ENCODE measurements around the gene HSPE1.
"Not testable (repeated sequence)": the region's sequence is repeated elsewhere in the genome, so short reads cannot be mapped to it uniquely, and the experiment has no call there.

HSPE1 gene

DNA sequence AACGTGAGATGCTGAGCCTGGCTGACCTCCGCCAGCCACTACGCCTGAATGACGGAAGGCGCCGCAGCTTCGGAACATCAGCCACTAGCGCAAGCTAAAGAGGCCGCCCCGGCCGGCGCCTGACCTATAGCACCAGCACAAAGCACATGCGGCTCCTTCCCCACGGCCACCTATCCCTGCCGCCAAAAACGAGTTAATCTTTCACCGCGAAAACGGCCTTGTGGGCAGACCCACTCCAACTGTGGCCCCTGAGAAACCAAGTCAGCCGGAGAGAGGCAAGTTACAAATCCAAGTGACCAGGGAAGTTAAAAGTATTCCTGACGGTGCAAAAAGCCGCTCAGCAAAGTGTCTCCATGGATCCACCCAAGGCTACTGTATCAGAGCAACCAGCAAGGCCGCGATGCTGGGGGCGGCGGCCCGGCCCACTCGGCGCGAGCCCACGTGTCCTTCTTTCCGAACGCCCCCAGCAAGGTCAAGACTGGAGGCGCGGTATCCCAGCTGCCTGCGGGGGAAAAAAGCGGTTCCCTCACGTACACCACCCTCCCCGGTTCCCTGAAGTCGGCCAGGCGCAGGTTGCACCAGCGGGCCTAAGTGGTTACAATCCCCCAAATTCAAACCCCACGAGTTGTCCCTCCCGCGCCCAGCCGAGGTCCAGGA, 1.1 kb upstream of the HSPE1 start:
- DNase-seq, result peak; percentile 55

DNA sequence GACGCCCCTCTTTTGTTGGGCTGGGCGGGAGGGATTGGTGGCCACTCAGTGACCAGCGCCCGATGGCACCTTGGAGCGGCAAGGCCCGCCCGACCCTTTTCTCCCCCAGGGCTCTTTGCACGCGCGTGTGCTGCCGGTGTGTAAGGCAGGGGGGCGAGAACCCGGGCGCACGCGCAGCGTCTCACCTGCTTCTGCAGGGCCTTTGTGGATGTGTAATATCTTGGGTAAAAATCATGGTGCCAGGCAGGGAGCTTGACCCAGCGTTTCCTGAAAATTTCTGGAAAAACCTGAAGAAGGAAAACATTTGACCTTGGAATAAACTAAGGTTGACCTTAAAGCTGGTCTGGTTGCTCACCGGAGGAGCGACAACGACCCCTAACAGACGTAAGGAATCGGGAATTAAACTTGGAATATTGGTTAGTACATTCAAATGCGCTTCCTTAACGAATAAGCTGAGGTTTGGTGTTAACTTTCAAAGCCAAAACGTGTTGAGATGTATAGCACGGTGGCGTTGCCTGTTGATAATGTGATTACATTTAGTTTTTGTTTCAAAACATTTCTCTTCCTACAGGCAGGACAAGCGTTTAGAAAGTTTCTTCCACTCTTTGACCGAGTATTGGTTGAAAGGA, 438 bp downstream of the HSPE1 start:
- DNase-seq, result peak; percentile 58

DNA sequence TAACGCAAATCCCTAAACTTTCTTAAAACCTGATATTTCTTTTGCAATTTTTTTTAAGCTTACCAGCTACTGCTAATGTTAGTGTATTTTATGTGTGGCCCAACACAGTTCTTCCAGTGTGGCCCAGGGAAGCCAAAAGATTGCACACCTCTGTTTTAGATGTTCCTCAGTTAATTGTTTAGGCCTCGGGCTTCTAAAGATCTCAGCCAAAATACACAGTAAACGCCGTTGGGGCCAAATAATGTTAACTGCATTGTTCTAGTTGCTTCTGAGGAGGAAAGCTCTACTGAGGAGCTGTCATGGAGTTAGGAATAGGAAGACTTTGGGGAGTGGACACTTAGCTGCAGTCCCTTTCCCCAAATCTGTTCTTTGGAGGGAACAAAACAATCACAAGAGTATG, 2.0 kb downstream of the HSPE1 start:
- DNase-seq, result no peak

DNA sequence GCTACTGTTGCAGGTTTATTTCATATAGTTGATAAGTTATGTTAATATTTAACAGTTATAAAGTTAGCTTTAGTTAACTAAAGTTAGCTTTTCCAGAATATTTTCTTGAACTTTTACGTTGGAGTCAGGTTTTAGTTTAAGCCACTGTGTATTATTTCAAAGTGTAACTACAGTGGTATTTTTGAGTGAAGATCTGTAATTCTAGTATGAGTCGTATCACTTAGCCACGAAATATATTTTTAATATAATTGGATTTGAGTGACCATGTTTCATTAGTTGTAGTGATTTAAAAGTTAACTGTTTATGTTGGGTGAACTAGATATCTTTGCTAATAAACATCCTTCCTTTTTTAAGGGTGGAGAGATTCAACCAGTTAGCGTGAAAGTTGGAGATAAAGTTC, 2.5 kb downstream of the HSPE1 start:
- DNase-seq, result no peak

DNA sequence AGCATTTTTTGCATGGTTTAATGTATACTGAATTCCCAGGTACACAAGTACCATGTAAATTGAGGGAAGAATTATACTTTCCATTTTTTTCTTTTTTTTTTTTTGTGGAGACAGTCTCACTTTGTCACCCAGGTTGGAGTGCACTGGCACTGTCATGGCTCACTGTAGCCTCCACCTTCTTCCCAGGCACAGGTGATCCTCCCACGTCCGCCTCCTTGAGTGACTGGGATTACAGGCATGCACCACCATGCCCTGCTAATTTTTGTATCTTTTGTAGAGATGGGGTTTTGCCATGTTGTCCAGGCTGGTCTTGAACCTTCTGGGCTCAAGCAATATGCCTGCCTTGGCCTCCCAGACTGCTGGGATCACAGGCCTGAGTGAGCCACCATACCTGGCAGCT, 3.8 kb downstream of the HSPE1 start:
- DNase-seq, result no peak

DNA sequence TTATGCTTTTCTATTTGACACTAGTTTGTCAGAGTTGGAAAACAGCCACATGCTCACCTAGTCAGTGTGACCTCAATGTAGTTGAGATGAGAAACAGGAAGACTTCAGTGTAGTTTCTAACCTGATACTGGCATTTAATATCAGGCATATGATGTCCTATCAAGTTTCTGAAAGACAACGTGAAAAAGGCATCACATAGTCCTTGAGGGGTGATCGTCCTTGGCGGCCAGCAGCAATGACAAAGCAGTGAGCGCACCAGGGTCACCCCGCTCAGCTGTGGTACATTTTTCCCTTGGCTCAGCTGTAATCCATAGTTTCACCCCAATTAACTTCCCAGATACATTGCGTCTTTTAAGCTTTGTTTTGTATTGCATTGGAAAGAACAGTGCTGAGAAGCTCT, 4.3 kb downstream of the HSPE1 start:
- DNase-seq, result no peak

DNA sequence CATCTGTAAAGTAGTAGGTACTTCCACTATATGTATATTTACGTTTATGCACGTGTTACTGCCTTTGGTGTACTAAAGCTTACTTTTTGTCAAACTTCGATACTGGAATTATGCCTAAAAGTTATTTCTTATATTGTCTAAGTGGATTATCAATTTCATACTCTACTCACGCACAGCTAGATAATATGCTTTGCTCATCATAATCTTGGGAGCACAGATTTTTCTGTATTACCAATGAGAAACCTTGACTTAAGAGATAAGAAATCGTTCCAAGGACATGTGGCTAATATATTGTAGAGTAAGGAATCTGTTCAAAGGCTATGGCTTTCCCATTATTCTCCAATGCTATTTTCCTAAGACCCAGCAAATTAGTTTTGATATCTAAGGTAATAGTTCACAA, 6.5 kb downstream of the HSPE1 start:
- DNase-seq, result no peak

DNA sequence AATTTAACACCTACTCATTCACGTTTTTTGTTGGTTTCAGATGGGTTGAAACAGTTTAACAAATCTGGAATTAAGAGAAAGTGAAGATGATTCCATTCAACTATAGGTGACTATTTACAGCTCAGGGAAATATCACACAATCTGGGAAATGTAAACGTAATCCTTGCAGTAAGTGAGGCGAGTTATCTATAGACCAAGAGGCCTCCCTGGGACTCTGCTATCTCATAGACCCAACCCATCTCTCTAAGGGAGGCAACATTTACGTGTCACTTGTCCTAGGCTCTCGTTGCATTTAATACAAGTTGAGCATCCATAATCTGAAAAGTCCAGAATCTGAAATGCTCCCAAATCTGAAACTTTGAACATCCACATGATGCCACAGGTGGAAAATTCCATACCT, 13.7 kb downstream of the HSPE1 start:
- DNase-seq, result no peak

DNA sequence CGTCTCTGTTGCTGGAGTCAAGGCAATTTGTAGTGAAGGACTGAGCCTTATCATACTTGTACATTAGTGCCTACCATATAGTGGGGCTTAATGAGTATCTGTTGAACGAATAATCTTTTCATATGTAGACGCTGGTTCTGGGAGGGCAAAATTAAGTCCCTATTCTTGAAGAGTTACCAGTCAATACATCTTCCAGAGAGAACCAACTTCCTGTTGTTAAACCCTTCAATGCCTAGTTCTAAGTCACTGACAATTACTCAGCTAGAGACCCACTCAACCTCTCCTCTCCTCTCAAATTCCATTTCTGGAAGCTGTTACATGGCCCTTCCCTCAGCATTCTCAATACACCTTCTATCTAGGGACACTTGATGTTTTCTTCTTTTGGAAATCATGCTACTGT, 14.6 kb downstream of the HSPE1 start:
- no peak for DNase-seq

DNA sequence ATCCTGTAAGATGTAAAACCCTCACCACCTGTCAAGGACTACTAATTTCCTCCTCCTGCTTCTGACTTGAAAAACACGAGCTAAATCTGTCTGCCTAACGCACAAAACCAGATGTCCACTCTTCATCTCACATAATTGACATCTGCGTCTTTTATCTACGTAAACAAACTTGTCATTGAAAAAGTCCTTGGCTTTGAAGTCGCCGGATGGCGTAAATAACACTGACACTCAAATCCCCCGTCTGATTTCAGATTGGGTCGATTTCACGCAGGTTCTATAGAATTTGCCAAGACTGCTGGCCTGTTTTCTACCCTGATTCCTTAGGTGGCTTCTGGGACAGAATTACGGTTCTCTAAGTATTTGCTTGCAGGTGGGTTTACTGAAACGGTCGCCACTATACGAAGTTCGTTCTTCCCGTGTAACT, 15.1 kb downstream of the HSPE1 start:
- no peak for DNase-seq

DNA sequence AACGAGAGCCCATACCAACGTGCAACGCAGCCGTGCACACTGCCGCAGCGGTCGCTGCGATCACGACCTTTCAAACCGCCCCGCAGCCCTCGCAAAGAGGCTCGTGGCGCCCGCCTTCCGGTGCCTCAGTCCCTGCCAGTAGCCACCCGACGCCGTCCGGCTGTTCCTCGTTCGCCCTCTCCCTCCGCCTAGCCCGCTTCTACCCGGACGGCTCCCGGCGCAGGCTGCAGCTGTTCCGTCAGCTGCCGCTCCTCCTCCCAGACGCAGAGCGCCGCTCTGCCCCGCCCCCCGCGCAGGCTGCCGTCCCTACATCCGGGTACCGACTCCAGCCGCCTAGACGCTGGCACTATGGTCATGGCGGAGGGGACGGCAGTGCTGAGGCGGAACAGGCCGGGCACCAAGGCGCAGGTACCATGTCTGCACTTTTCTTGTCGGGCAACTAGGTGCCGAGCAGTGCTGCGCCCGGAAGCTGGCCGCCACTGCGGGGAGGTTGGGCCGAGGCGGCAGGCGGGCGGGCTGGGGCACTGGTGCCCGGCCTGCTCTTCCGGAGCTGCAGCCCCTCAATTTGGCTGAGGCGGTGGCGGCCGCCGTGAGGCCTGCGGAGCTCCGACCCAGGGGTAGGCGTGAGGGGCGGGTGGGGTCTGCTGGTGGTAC, 15.7 kb downstream of the HSPE1 start, which contains the start of gene MOB4:
TSS of gene MOB4 (plus strand) at position 328 of the 654 bp plus-strand sequence. CDS start at position 349, 21 bp downstream.
- DNase-seq, result peak; percentile 92

DNA sequence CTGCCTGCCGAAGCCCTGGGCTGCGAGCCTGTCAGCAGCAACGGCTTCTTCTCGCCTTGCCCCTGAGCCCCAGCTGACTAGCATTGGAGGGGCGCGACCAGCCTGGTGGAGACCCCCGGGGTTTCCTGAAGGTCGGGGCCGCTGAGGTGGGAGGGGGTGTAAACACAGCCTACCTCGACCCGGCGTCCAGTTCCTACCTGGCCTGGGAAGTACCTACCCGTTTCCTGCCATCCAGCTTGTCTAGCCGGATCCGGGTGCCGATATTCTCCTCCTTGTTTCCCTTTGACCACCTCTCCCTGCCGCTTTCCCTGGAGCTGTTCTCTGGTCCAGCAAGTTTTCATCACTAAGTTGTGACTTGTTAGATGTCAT, 16.2 kb downstream of the HSPE1 start:
- DNase-seq, result peak; percentile 15

DNA sequence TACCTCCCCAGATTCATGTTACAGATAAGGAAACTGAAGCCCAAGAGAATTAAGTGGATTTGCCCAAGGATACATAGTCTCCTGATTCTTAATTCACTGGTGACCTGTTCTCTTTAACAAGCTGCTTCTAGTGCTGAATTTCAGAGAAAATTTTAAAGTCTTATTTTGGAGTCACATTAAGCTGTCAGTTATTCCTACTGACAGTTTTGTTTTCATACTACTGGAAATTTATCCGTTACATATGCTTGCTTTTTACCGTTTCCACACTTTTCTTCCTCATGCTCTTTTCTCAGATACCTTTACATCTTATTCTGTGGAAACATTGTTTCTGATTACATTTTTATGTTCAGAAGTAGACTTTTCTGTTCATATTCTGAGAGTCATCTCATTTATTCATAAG, 17.0 kb downstream of the HSPE1 start:
- no peak for DNase-seq

DNA sequence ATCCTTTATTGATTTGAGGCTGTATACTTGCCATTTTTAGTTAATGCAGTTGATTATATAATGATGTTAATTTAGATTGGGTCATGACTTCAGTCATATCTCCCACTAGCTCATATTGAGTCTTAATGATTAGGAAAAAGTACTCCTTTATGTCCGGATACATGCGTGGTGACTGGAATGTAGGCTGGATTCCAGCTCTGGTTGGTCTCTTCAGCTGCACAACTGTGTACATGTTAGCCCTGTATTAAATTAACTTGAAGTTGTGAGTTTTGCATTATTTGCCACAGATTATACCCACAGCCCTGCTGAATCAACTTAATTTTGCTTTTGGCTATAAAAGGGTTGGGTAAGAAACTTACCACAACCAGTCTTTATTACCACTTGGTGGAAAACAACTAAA, 38.2 kb downstream of the HSPE1 start:
- DNase-seq, result no peak

DNA sequence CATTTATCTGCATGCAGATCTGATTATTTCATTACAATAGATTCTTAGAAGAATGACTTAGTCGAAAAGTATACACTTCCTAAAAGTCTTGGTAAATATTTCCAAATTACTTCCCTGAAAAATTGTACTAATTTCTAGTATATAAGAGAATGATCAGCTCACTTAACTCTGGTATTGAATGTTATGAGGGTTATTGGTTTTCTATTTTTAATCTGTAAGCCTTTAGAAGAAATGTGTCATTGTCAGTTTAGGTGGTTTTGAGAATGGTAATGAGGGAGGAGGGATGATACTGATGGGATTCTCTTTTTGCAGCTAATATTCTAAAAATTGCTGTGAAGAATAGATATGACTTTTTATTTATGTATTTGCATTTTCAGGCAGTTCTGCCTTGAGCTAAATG, 39.6 kb downstream of the HSPE1 start:
- DNase-seq, result no peak

DNA sequence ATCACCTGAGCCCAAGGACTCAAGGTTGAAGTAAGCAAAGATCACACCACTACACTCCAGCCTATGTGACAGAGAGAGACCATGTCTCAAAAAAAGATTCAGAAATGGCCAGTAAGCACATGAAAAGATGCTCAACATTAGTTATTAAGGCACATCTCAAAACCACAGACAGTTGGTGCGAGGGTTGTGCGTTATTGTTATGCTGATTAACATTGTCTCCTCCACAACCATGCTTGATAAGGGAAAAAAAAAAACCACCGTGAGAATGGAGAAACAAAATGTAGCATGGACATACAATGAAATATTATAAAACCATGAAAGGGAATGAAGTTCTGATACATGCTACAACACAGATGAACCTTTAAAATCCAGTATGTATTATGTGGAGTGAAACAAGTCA, 43.0 kb downstream of the HSPE1 start:
- DNase-seq, result no peak

DNA sequence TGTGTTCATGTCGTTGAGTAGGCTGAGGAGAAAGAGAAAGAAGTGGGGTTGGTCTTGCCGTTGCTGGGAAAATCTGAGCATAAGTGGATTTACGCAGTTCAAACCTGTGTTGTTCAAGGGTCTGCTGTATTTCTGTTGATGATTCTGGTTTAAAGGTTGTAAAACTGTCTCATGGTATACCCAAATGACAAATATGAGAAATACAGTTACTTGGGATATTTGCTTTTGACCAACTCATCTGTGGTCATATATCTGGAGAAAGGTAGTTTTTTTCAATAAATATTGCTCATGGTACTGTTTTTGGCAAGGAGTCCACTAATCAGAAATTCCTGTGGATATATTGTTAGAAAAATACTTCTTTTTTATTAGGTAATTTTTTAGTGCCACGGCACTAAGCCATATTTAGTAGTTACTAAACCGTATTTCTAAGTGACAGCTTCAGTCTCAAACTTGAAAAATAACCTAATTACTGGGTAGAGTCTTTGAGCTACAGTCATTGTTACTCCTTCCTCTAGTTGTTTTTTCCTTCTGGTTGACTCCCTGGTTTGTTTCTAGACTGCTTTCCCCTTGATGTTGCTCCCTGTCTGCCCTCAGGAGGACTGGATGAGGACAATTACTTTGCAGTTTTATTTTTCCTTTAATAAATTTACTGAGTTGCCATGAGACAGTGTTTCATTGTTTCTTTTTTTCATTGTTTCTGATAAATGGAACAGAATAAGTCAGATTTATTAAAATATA, 47.2 kb downstream of the HSPE1 start:
- no peak for DNase-seq

DNA sequence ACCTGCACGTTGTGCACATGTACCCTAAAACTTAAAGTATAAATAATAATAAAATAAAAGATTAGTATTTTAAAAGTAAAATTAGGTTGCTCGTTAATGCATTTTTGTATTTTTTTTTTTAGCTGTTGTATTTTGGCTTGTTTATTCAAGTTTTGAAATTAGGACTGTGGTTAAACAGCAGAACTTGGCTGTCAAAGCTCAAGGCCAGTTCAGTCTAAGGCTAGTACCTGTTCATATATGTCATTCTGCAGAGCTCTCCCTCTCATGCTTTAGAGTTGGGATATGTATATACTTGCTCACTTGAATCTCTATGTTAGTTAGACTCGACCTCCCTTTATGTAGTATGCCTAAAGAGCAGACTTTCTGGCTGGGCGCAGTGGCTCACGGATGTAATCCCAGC, 48.4 kb downstream of the HSPE1 start:
- no peak for DNase-seq

DNA sequence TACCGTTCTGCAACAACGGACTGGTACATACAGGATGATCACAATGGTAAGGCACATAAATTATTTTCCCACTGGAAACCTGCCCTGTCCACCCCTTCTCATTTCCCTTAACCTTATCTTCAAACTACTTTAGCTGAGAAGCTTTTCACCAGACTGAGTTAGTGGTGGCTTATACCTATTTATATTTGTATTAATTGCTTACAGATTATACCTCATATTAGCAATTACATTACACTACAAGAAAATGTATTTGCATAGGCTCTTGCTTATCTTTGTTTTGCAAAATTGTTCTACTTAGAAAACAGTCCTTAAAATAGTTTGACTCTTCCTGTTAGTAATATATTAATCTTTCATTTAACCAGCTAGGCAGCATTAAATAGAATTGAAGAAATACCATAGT, 51.1 kb downstream of the HSPE1 start:
- DNase-seq, result not testable (repeated sequence)

Measured in CD4-positive, alpha-beta T cell treated with Interleukin-6 for 4 hours (primary cell).